Measurements from ENCODE around the gene RDH13.
"Not testable (repeated sequence)": the region's sequence is repeated elsewhere in the genome, so short reads cannot be mapped to it uniquely, and the experiment has no call there.

RDH13 gene

GRCh38 chr19:55037603-55038002 is 25.3 kb downstream of the RDH13 start:
- ATAC-seq, result not testable (repeated sequence)

GRCh38 chr19:55036058-55036457 is 26.9 kb downstream of the RDH13 start:
- ATAC-seq, result no peak

GRCh38 chr19:55034751-55035150 is 28.2 kb downstream of the RDH13 start:
- no peak for ATAC-seq
- TF ChIP-seq CSDC2 (CRISPR knock-in tag; IDR thresholded peaks at IDR 0.05) (no peak), CSRNP3 (CRISPR knock-in tag; IDR thresholded peaks at IDR 0.05) (no peak), PPARA (CRISPR knock-in tag; IDR thresholded peaks at IDR 0.05; ENCODE audit: borderline replicate concordance) (no peak), ESRRG (CRISPR knock-in tag; IDR thresholded peaks at IDR 0.05) (no peak), CREB5 (CRISPR knock-in tag; IDR thresholded peaks at IDR 0.05; ENCODE audit: low read depth) (no peak)

More at GRCh38 chr19:55036058-55036457, 26.9 kb downstream of the RDH13 start:
- TF ChIP-seq PATZ1 (CRISPR knock-in tag; IDR thresholded peaks at IDR 0.05; ENCODE audit: borderline replicate concordance) (no peak), SNAI2 (CRISPR knock-in tag; IDR thresholded peaks at IDR 0.05) (no peak), TOX (CRISPR knock-in tag; IDR thresholded peaks at IDR 0.05; ENCODE audit: borderline replicate concordance) (no peak), ZC3H10 (CRISPR knock-in tag; IDR thresholded peaks at IDR 0.05) (no peak), ARNTL (CRISPR knock-in tag; IDR thresholded peaks at IDR 0.05; ENCODE audit: borderline replicate concordance, low read depth) (no peak), ZNF70 (CRISPR knock-in tag; IDR thresholded peaks at IDR 0.05) (no peak), CSDC2 (CRISPR knock-in tag; IDR thresholded peaks at IDR 0.05) (no peak), TSHZ2 (CRISPR knock-in tag; IDR thresholded peaks at IDR 0.05) (no peak), OSR1 (CRISPR knock-in tag; IDR thresholded peaks at IDR 0.05) (no peak), RARB (CRISPR knock-in tag; IDR thresholded peaks at IDR 0.05) (no peak), ESRRG (CRISPR knock-in tag; IDR thresholded peaks at IDR 0.05) (no peak)

- ATAC-seq, result not testable (repeated sequence)
Observed at GRCh38 chr19:55032976-55033643, 29.8 kb downstream of the RDH13 start.

GRCh38 chr19:55032170-55032800 is 30.7 kb downstream of the RDH13 start:
- ATAC-seq, result no peak
- TF ChIP-seq OSR1 (CRISPR knock-in tag; IDR thresholded peaks at IDR 0.05) (no peak), TSHZ2 (CRISPR knock-in tag; IDR thresholded peaks at IDR 0.05) (no peak), BACH2 (CRISPR knock-in tag; IDR thresholded peaks at IDR 0.05; ENCODE audit: borderline replicate concordance) (no peak), ISL1 (CRISPR knock-in tag; IDR thresholded peaks at IDR 0.05) (no peak), ZNF70 (CRISPR knock-in tag; IDR thresholded peaks at IDR 0.05) (no peak), TOX (CRISPR knock-in tag; IDR thresholded peaks at IDR 0.05; ENCODE audit: borderline replicate concordance) (no peak), SNAI2 (CRISPR knock-in tag; IDR thresholded peaks at IDR 0.05) (no peak), CREB5 (CRISPR knock-in tag; IDR thresholded peaks at IDR 0.05; ENCODE audit: low read depth) (no peak)

Data from SK-N-SH treated with all-trans-retinoic acid at 6 μM for 48 hours (cell line).